ENCODE results near the gene TBC1D22A.

TBC1D22A gene

DNA sequence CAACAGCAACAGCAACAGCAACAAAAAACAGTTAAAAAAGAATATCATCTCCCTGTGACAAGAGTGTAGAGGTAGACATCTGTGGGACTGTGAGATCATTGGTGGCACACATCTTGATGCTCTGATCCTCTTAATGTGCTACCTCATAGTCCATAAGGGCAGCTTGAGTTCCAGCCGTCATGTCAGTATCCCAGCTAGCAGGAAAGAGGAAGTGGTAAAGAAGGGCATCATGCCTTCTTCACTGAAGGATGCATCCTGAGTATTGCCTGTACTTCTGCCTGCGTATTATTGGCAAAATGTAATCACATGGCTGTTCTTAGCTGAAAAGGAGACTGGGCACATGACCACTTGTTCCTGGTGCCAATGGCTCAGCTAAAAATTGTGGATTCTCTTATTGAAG lies 314.3 kb downstream of the TBC1D22A start:
- DNase-seq (ENCODE audit: low read depth in 2 of 2): no peak
- TF ChIP-seq, protein P1, sequence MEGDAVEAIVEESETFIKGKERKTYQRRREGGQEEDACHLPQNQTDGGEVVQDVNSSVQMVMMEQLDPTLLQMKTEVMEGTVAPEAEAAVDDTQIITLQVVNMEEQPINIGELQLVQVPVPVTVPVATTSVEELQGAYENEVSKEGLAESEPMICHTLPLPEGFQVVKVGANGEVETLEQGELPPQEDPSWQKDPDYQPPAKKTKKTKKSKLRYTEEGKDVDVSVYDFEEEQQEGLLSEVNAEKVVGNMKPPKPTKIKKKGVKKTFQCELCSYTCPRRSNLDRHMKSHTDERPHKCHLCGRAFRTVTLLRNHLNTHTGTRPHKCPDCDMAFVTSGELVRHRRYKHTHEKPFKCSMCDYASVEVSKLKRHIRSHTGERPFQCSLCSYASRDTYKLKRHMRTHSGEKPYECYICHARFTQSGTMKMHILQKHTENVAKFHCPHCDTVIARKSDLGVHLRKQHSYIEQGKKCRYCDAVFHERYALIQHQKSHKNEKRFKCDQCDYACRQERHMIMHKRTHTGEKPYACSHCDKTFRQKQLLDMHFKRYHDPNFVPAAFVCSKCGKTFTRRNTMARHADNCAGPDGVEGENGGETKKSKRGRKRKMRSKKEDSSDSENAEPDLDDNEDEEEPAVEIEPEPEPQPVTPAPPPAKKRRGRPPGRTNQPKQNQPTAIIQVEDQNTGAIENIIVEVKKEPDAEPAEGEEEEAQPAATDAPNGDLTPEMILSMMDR (IDR thresholded peaks at IDR 0.05; ENCODE audit: low read depth, low read length): no peak
- H3K4me3 ChIP-seq (replicated peaks in 1 of 2; ENCODE audit: low read depth in 2 of 2, low read length in 2 of 2): no peak overlapping the region

DNA sequence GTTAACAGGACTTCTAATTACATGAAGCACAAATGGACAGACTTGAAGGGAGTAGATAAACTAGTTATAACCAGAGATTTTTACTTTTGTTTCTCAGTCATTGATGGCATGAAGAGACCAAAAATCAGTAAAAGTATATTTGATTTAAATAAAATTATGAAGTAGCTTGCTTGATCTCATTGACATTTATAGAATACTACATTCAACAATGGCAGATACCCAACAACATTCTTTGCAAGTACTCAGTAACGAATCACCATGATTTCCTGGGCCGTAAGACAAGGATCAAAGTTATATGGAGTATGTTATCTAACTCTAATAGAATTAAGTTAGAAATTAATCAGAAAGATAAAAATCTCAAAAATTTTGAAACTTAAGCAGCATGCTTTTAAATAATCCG lies 317.6 kb downstream of the TBC1D22A start:
- no peak for DNase-seq (ENCODE audit: low read depth in 2 of 2)
- TF ChIP-seq, protein P1 (IDR thresholded peaks at IDR 0.05; ENCODE audit: low read depth, low read length): no peak
- no peak overlapping the region for H3K4me3 ChIP-seq (replicated peaks in 1 of 2; ENCODE audit: low read depth in 2 of 2, low read length in 2 of 2)

DNA sequence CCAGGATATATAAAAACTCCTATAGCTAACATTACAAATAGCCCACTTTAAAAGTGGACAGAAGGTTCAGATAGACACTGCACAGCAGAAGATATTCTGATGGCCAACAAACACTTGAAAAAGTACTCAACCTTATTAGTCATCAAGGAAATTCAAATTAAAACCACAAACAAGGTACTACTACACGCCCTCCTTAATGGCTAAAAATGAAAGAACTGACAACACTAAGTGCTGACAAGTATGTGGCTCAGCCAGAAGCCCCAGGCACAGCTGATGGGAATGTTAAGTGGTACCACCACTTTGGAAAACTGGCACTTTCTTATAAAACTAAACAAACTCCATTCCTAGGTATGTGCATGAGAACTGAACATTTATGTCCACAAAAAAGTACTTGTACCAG lies 320.1 kb downstream of the TBC1D22A start:
- no peak for DNase-seq (ENCODE audit: low read depth in 2 of 2)
- TF ChIP-seq, protein P1 (IDR thresholded peaks at IDR 0.05; ENCODE audit: low read depth, low read length): no peak
- H3K4me3 ChIP-seq (replicated peaks in 1 of 2; ENCODE audit: low read depth in 2 of 2, low read length in 2 of 2): no peak overlapping the region

DNA sequence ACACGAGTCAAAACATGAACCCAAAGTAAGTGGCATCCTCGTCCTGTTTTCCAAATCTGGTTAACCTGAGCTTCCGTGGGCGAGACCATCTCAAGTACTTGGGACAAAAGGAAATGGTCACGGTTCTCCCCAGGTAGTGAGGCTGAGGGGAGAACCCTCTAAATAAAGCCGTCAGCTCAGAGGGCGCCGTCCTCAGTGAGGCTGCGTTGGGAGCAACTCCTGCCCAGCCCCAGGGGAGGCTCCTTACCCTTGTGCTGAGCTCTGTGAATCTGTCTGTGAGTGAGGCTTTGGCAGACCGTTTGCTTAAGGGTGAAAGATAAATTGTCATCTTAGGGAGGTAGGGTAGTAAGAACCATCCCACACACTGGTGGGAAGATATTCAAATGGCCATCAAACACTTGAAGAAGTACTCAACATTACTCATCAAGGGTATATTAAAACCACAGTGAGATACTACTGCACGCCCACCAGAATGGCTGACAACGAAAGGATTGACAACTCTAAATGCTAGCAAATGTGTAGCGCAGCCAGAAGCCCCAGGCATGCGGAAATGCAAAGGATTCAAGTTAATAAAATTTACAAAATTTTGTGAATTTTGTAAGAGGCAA lies 321.0 kb downstream of the TBC1D22A start:
- H3K4me3 ChIP-seq (replicated peaks in 1 of 2; ENCODE audit: low read depth in 2 of 2, low read length in 2 of 2): no peak overlapping the region
- DNase-seq (ENCODE audit: low read depth in 2 of 2): no peak
- TF ChIP-seq, protein P1 (IDR thresholded peaks at IDR 0.05; ENCODE audit: low read depth, low read length): no peak

DNA sequence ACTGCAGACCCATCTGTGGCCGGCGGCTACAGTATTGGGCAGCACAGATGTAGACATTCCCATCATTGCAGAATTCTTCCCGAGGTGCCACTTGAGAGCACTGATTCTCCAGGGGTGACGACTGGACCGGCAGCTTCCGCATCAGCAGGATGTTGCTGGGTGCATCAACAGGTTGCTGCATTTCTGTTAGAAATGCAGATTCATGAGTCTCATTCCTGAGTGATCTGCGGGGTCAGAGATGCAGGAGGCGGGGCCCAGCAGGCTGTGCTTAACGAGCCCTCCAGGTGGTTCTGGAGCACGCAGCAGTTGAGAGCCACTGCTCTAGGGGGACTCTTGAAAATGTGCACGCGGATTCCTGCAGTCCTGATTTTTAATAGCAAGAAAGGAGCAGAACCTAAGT lies 321.8 kb downstream of the TBC1D22A start:
- no peak overlapping the region for H3K4me3 ChIP-seq (replicated peaks in 1 of 2; ENCODE audit: low read depth in 2 of 2, low read length in 2 of 2)
- no peak for DNase-seq (ENCODE audit: low read depth in 2 of 2)
- TF ChIP-seq, protein P1 (IDR thresholded peaks at IDR 0.05; ENCODE audit: low read depth, low read length): no peak

DNA sequence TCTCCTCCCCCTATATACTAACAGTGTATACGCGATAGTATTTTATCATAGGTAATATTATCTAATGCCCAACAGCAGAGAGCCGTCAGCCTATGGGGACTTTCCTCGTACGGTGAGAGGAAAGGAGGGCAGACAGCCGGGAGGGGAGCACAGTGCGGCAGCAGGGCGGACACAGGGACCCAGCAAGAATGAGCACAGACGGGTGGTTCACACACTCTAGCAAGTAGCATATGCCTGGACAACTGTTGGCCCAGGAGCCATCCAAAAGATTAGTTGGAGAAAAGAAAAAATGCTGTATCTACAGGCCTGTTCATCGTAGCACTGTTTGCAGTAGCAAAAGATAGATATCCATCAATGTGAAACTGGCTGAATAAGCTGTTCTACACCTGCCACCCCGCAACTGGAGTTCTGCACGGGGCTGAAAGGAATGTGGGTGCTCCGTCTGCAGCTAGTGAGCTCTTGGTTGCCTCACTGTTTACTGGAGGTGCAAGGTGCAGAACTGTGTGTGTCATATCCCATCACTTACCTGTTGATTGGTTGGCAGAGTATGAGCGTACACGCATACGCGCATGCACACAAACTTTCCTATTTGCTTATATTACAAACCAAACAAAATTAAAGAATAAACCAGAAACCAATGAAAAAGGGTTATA lies 324.3 kb downstream of the TBC1D22A start:
- TF ChIP-seq, protein P1 (IDR thresholded peaks at IDR 0.05; ENCODE audit: low read depth, low read length): no peak
- DNase-seq (ENCODE audit: low read depth in 2 of 2): no peak
- H3K4me3 ChIP-seq (replicated peaks in 1 of 2; ENCODE audit: low read depth in 2 of 2, low read length in 2 of 2): no peak overlapping the region
